Chondrocyte (in vitro differentiated cells): ENCODE measurements around the gene PPM1M. TPM values are rescaled to one million over a fixed set of nuclear protein-coding genes. Genes with fewer than 3 reads are reported as not detected.
A peak's percentile ranks its signal among the peaks of the same experiment; 100 is the strongest.

Source experiments
- DNase-seq: peaks from one replicate; pipeline ENCODE4 v3.0.0; 2021; ENCODE audit warnings: mixed read lengths, low spot score
- H3K27ac Mint-ChIP-seq: one replicate; pipeline ENCODE4 v1.8.0; 2021; ENCODE audit warnings: mild to moderate bottlenecking, moderate library complexity, mixed read lengths; ENCODE audit not compliant: unreplicated experiment
- H3K27me3 Mint-ChIP-seq: 2 replicates; pipeline ENCODE4 v1.8.0; 2021; ENCODE audit warnings: low read depth, mixed read lengths
- H3K36me3 Mint-ChIP-seq: 2 replicates; pipeline ENCODE4 v1.8.0; 2021; ENCODE audit warnings: low read depth, mixed read lengths
- H3K4me1 Mint-ChIP-seq: 2 replicates; pipeline ENCODE4 v1.8.0; 2021; ENCODE audit warnings: low read depth, mild to moderate bottlenecking, mixed read lengths
- H3K4me3 Mint-ChIP-seq: one replicate; pipeline ENCODE4 v1.8.0; 2021; ENCODE audit warnings: mild to moderate bottlenecking, moderate library complexity, mixed read lengths; ENCODE audit not compliant: unreplicated experiment
- H3K9me3 Mint-ChIP-seq: 2 replicates; pipeline ENCODE4 v1.8.0; 2021; ENCODE audit warnings: low read depth, mixed read lengths
- total RNA-seq: library from RNA; stranded (reverse); gene quantifications from 3 replicates; pipeline ENCODE4 v1.2.1, GENCODE V29; 2021
- TF ChIP-seq, protein P1 (sequence below): fragments of 200-600 bp; sonication (generic); IDR thresholded peaks from 2 replicates; pipeline ENCODE4 v1.5.0; 2021; ENCODE audit warnings: antibody characterized with exemption, mild to moderate bottlenecking, moderate library complexity

Gene PPM1M
- total RNA-seq, 1 donor from 2014 or later, result 20.1 TPM

DNA sequence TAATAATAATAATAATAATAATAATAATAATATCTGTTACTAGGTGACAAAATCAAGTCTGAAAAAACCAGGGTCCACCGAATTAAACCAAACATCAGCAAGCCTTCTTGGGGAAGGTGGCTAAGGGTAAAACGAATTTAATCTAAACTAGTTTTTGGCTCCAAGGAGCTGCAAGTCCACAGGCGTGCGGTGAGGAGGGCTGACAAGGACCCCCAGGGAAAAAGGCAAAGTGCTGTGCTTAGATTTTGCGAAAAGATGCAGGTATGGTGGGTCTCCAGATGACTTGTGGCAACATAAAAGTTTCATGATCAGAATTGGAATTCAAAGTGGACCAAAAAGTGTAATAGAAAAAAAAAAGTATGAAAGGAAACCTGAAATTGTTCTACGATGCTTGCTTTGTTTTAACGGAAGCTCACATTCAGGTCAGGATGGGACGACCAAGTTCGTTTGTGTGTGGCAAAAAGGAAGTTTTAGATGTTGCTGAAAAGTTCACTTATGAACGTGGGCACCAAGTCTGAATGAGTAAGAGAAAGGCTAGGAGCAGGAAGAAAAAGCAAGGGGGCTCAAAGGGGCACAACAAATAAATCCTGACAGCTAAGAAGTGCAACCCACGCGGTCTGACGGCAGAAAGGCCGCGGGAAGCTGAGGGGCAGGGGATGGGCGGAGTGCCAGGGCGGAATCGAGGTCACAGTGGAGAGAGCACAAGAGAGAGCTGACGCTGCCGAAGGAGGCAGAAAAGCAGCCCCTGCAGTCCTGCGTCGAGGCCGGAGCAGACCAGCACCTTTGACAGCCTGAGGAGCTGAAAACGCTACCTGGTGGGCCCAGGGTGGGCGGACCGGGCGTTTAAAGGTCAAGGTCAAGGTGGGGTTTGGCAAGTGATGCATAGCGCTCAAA is 31.8 kb downstream of the PPM1M start:
- H3K4me1 Mint-ChIP-seq, result peaks cover 72% of the 10 kb centered on the region
- no peaks in the 10 kb centered on the region for H3K27me3 Mint-ChIP-seq
- peak overlapping the region; percentile 97 for H3K27ac Mint-ChIP-seq
- TF ChIP-seq, protein P1, sequence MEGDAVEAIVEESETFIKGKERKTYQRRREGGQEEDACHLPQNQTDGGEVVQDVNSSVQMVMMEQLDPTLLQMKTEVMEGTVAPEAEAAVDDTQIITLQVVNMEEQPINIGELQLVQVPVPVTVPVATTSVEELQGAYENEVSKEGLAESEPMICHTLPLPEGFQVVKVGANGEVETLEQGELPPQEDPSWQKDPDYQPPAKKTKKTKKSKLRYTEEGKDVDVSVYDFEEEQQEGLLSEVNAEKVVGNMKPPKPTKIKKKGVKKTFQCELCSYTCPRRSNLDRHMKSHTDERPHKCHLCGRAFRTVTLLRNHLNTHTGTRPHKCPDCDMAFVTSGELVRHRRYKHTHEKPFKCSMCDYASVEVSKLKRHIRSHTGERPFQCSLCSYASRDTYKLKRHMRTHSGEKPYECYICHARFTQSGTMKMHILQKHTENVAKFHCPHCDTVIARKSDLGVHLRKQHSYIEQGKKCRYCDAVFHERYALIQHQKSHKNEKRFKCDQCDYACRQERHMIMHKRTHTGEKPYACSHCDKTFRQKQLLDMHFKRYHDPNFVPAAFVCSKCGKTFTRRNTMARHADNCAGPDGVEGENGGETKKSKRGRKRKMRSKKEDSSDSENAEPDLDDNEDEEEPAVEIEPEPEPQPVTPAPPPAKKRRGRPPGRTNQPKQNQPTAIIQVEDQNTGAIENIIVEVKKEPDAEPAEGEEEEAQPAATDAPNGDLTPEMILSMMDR, result no peak
- DNase-seq, result peak; percentile 90
- H3K9me3 Mint-ChIP-seq, result no peaks in the 10 kb centered on the region
- peaks cover 7% of the 10 kb centered on the region for H3K36me3 Mint-ChIP-seq
- peak overlapping the region; percentile 95 for H3K4me3 Mint-ChIP-seq

DNA sequence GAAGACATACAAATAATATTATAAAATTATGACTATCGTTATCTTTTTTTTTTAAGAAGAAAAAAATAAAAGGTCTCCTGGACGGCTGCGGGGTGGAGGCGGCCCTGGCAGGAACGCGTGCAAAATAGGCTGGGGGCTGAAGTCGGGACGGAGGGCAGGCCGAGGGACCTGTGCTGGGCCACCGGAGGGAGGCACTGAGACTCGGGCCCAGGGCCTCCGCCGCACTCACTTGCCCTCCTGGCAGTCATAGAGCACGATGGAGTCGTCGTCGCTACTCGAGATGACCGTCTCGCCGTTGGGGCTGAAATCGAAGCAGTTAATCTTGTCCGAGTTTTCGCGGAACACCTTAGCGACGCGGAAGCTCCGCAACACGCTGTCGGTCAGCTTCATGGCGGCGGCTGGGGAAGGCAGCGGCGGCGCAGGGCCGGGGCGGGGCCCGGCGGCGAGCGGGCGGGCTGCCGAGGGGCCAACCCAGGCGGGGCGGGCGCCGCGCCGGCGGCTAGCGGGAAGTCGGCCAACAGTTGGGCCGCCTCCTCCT is 32.5 kb downstream of the PPM1M start:
- Mint-ChIP-seq H3K4me3 (peak overlapping the region; percentile 95), H3K9me3 (no peaks in the 10 kb centered on the region), H3K27ac (peak overlapping the region; percentile 99), H3K27me3 (no peaks in the 10 kb centered on the region), H3K4me1 (peaks cover 70% of the 10 kb centered on the region), H3K36me3 (peaks cover 5% of the 10 kb centered on the region)
- no peak for DNase-seq
- TF ChIP-seq, protein P1, result peak; percentile 67

DNA sequence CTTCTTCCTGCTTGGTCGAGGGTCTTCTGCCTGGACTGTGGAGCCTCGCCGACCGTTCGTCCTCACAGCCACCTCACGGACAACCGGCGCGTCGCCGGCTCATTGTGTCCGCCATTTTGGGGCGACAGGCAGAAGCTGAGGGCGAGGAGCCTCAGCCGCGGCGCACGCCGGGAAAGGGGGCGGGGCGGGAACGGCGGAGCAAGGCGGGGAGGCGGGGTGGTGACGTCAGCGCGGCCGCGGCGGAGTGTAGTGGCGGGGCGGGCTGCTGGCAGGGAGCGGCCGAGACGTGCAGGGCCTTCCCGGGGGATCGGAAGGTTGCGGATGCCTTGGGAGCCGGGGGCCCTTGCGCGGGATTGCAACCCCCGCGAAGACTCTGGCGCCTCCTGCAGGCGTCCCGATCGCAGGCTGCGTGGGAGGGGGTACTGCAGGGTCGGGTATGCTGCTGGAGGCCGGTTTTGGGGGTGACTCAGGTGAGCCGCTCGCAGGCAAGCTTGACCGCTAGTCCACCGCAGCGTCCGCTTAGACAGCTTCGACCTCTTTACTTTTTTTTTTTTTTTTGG is 33.0 kb downstream of the PPM1M start, which contains the start of gene WDR82:
Gene WDR82, minus strand, starts transcription at position 140 of the 560 bp plus-strand sequence. CDS start 288 bp downstream, outside the sequence.
- H3K36me3 Mint-ChIP-seq, result peaks cover 5% of the 10 kb centered on the region
- H3K27me3 Mint-ChIP-seq, result no peaks in the 10 kb centered on the region
- peak within 1 kb of the TSS; percentile 99 for H3K27ac Mint-ChIP-seq
- peak within 1 kb of the TSS; percentile 95 for H3K4me3 Mint-ChIP-seq
- DNase-seq, result peak; percentile 99
- peaks cover 71% of the 10 kb centered on the region for H3K4me1 Mint-ChIP-seq
- TF ChIP-seq, protein P1, result peak; percentile 79
- H3K9me3 Mint-ChIP-seq, result no peaks in the 10 kb centered on the region

DNA sequence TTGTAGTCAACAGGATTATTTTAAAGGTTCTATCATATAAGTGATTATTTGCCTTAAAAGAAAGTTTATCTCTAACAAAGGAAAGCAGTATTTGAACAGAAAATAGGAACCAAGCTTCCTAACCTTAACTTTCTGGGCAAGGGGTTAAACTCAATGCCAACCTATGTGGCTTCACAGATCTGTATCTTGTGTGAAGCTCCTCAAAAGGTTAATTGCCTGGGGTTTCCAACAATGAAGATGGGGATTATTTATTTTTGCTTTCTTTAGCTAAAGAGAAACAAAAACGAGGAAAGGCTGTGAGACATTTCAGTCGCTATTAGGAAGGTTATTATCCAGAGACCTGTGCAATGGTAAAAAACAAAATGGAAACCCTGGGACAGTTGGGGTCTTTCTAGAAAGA is 34.0 kb downstream of the PPM1M start:
- TF ChIP-seq, protein P1, result no peak
- peak overlapping the region; percentile 95 for H3K4me3 Mint-ChIP-seq
- no peak for DNase-seq
- H3K27me3 Mint-ChIP-seq, result no peaks in the 10 kb centered on the region
- peak overlapping the region; percentile 82 for H3K27ac Mint-ChIP-seq
- peaks cover 65% of the 10 kb centered on the region for H3K4me1 Mint-ChIP-seq
- peaks cover 3% of the 10 kb centered on the region for H3K36me3 Mint-ChIP-seq
- no peaks in the 10 kb centered on the region for H3K9me3 Mint-ChIP-seq

DNA sequence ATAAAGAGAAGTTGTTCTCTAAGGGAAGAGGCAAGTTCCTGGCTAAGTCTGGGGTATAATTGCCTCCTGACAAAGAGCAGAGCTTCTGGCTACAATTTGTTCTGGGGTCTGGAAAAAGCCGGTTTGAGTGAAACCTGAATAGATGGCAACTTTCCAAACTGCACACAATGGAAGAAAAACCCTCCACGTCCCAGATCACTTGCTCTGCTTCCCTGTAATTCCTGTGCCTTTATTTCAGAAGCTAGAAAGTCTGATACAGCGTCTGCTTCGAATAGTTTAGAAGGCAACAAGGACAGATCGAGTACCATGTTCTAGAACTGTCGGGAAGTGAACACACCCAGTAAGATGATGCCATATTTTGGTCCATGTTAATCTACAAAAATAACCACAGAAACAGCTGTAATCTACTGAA is 34.5 kb downstream of the PPM1M start:
- Mint-ChIP-seq H3K27me3 (no peaks in the 10 kb centered on the region), H3K4me1 (peaks cover 62% of the 10 kb centered on the region), H3K4me3 (peak overlapping the region; percentile 35), H3K9me3 (no peaks in the 10 kb centered on the region), H3K27ac (peak overlapping the region; percentile 82), H3K36me3 (peaks cover 3% of the 10 kb centered on the region)
- TF ChIP-seq, protein P1, result no peak
- DNase-seq, result no peak
